B cell (primary cell): ENCODE data around the gene GPD1. TPM values are rescaled to one million over a fixed set of nuclear protein-coding genes. Genes with fewer than 3 reads are reported as not detected.

Experiments used
- ATAC-seq: fragments of 200-7000 bp; cut with Tn5 transposase; one replicate; pipeline ENCODE4 v1.10.0; 2021; ENCODE audit warnings: low read depth, mild to moderate bottlenecking, moderate number of reproducible peaks, moderate library complexity
- CTCF ChIA-PET: fragments of 350-600 bp; sonication (Branson Sonifier 250); formaldehyde crosslinking; loops from one replicate; lab custom pipeline; 2021; ENCODE audit warnings: antibody characterized with exemption, inconsistent platforms; lab: Charles Lee
- POLR2A ChIA-PET: fragments of 350-600 bp; sonication (Branson Sonifier 250); formaldehyde crosslinking; loops from one replicate; lab custom pipeline; 2021; ENCODE audit warnings: antibody characterized with exemption; lab: Charles Lee
- DNase-seq: peaks from one replicate; pipeline ENCODE4 v3.0.0; 2013
- H2AFZ ChIP-seq: 2 replicates; pipeline ENCODE4 v1.6.1; 2012; ENCODE audit warnings: mild to moderate bottlenecking, low read depth, low read length; ENCODE audit not compliant: insufficient read depth, poor library complexity, severe bottlenecking
- H3K27ac ChIP-seq, 2 donors: 1 replicate in 1 of 2; 2 replicates in 1 of 2; pipeline ENCODE4 v1.5.1; 2012 to 2013; ENCODE audit warnings: low read length in 2 of 2, mild to moderate bottlenecking in 2 of 2, moderate library complexity in 1 of 2
- H3K27me3 ChIP-seq, 4 experiments: fragments of 200-600 bp in 1 of 4; sonication (generic) in 1 of 4; replicated peaks in 1 of 4; 1 replicate in 2 of 4; 2 replicates in 2 of 4; pipeline versions ENCODE4 v1.6.1 to v1.7.0; 2013 to 2016; ENCODE audit warnings: low read length in 3 of 4, mild to moderate bottlenecking in 2 of 4, mixed read lengths in 1 of 4, moderate library complexity in 1 of 4; ENCODE audit not compliant: insufficient read depth in 4 of 4, control insufficient read depth in 3 of 4; ENCODE audit errors: control extremely low read depth in 1 of 4
- H3K36me3 ChIP-seq, 2 experiments: replicated peaks in 1 of 2; 1 replicate in 1 of 2; 2 replicates in 1 of 2; pipeline versions ENCODE4 v1.6.1 to v1.7.1; 2013; ENCODE audit warnings: low read length in 1 of 2; ENCODE audit not compliant: insufficient read depth in 2 of 2, control insufficient read depth in 1 of 2; ENCODE audit errors: control extremely low read depth in 1 of 2, extremely low read depth in 1 of 2
- H3K4me1 ChIP-seq, 2 donors: fragments of 200-600 bp in 1 of 2; sonication (generic) in 1 of 2; 1 replicate in 1 of 2; 2 replicates in 1 of 2; pipeline versions ENCODE4 v1.5.1 to v1.6.1; 2013 to 2017; ENCODE audit warnings: low read length in 2 of 2; ENCODE audit not compliant: control insufficient read depth in 2 of 2, insufficient read depth in 2 of 2
- H3K4me2 ChIP-seq: replicated peaks from 2 replicates; pipeline ENCODE3; 2012; ENCODE audit warnings: mild to moderate bottlenecking, low read depth, low read length; ENCODE audit not compliant: poor library complexity, severe bottlenecking
- H3K4me3 ChIP-seq, 5 experiments: fragments of 200-600 bp in 1 of 5; sonication (generic) in 1 of 5; 1 replicate in 3 of 5; 2 replicates in 2 of 5; pipeline versions ENCODE4 v1.5.1 to v1.7.0; 2011 to 2016; ENCODE audit warnings: low read length in 4 of 5, mild to moderate bottlenecking in 4 of 5, low read depth in 2 of 5, control low read depth in 1 of 5, moderate library complexity in 1 of 5; ENCODE audit not compliant: insufficient read depth in 1 of 5; ENCODE audit errors: control extremely low read depth in 1 of 5, extremely low read depth in 1 of 5
- H3K79me2 ChIP-seq: fragments of 200-600 bp; sonication (generic); one replicate; pipeline ENCODE4 v1.6.0; 2016; ENCODE audit warnings: low read length; ENCODE audit not compliant: control insufficient read depth, insufficient read depth
- H3K9ac ChIP-seq: fragments of 200-600 bp; sonication (generic); 2 replicates; pipeline ENCODE4 v1.6.1; 2017; ENCODE audit warnings: mild to moderate bottlenecking, low read length, moderate library complexity
- H3K9me3 ChIP-seq, 3 donors: one replicate each; pipeline versions ENCODE4 v1.6.1 to v1.7.1; 2013; ENCODE audit warnings: low read length in 2 of 3; ENCODE audit not compliant: control insufficient read depth in 2 of 3, insufficient read depth in 1 of 3; ENCODE audit errors: control extremely low read depth in 1 of 3
- H4K20me1 ChIP-seq: 2 replicates; pipeline ENCODE4 v1.6.0; 2012; ENCODE audit warnings: mild to moderate bottlenecking, low read length; ENCODE audit not compliant: insufficient read depth, control insufficient read depth, poor library complexity, severe bottlenecking
- H3K27ac Mint-ChIP-seq: one replicate; pipeline ENCODE4 v1.8.0; 2021; ENCODE audit warnings: mixed read lengths
- H3K27me3 Mint-ChIP-seq: one replicate; pipeline ENCODE4 v1.8.0; 2021; ENCODE audit warnings: mixed read lengths
- H3K4me1 Mint-ChIP-seq: one replicate; pipeline ENCODE4 v1.8.0; 2021; ENCODE audit warnings: mixed read lengths
- H3K4me3 Mint-ChIP-seq: one replicate; pipeline ENCODE4 v1.8.0; 2021; ENCODE audit warnings: mixed read lengths
- H3K9me3 Mint-ChIP-seq: one replicate; pipeline ENCODE4 v1.8.0; 2022; ENCODE audit warnings: mixed read lengths; ENCODE audit not compliant: insufficient read depth
- EZH2 ChIP-seq: IDR thresholded peaks from 2 replicates; pipeline ENCODE4 v1.6.1; 2012; ENCODE audit warnings: borderline replicate concordance, low read depth, mild to moderate bottlenecking, moderate library complexity, low read length; ENCODE audit not compliant: insufficient read depth, poor library complexity, severe bottlenecking
- WGBS: methylation state at CpG from one replicate; pipeline ENCODE4 v1.1.5; 2013; ENCODE audit warnings: missing lambda C conversion rate; ENCODE audit not compliant: insufficient coverage; 5-methylcytosine and 5-hydroxymethylcytosine counted together
- intact Hi-C: fragments of 100-400 bp; cut with micrococcal nuclease; formaldehyde crosslinking; loops from one replicate; pipeline ENCODE4 v1.10.0; 2022
- polyA plus RNA-seq: library from polyadenylated mRNA; depleted of rRNA; stranded (reverse); fragments of >200 nt; gene quantifications from 2 replicates; pipeline ENCODE4 v1.2.3, GENCODE V29; 2012
- total RNA-seq, 2 donors: library from RNA; stranded (reverse); fragments of 120-200 nt in 1 of 2; gene quantifications; 1 replicate in 1 of 2; 2 replicates in 1 of 2; pipeline versions ENCODE4 v1.2.3 to v1.2.4, GENCODE V29; 2013 to 2022
- TF ChIP-seq, protein P1 (sequence below): fragments of 200-600 bp; IDR thresholded peaks from one replicate; pipeline ENCODE4 v1.8.0; 2022; ENCODE audit warnings: antibody characterized with exemption, mild to moderate bottlenecking

Gene GPD1
- total and polyA plus RNA-seq, 2 donors (not counting 1 experiment from before 2014, with no cell fraction given), result 0.54 to 1.1 TPM

DNA sequence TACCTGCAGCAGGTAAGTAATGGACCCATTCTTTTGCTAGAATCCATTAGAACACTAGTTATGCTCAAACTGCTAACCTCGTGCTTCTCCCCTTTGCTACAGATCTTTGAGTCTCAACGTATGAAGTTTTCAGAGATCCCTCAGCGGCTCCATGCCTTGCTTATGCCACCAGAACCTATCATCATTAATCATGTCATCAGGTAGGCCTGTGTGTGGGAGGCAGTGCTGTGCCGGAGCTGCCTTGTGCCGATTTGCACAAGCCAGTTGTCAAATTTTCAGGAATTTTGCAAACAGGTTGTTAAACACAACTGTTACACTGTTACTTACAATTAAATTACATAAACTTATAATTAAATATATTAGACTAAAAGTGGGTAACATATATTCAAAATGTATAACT, 13.4 kb upstream of the GPD1 start:
- no peaks in the 10 kb centered on the region for H3K9me3 ChIP-seq
- no peak overlapping the region for H3K4me2 ChIP-seq
- no peak for DNase-seq
- no peak for TF ChIP-seq EZH2
- TF ChIP-seq, protein P1, sequence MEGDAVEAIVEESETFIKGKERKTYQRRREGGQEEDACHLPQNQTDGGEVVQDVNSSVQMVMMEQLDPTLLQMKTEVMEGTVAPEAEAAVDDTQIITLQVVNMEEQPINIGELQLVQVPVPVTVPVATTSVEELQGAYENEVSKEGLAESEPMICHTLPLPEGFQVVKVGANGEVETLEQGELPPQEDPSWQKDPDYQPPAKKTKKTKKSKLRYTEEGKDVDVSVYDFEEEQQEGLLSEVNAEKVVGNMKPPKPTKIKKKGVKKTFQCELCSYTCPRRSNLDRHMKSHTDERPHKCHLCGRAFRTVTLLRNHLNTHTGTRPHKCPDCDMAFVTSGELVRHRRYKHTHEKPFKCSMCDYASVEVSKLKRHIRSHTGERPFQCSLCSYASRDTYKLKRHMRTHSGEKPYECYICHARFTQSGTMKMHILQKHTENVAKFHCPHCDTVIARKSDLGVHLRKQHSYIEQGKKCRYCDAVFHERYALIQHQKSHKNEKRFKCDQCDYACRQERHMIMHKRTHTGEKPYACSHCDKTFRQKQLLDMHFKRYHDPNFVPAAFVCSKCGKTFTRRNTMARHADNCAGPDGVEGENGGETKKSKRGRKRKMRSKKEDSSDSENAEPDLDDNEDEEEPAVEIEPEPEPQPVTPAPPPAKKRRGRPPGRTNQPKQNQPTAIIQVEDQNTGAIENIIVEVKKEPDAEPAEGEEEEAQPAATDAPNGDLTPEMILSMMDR, result no peak
- peaks cover 9% of the 10 kb centered on the region for H4K20me1 ChIP-seq
- H3K79me2 ChIP-seq, result peaks cover 16% of the 10 kb centered on the region
- no peak for ATAC-seq
- 100% methylated on average over 2 of the region's 5 CpGs for WGBS
- H3K27ac ChIP-seq, result no peak overlapping the region
- H2AFZ ChIP-seq, result no peak overlapping the region
- H3K9me3 Mint-ChIP-seq, result no peaks in the 10 kb centered on the region
- intact Hi-C loops, result no loop called here
- H3K4me1 ChIP-seq, result peaks cover 12 to 13% of the 10 kb centered on the region in 2 donors
- no peak overlapping the region for H3K4me3 Mint-ChIP-seq
- ChIA-PET CTCF (interaction anchor here (1.1 to 17.2 kb wide), 11 partner anchors 9 to 86 kb away, joined by 3 to 343 read pairs (median 5); partner anchors contain the start of genes CERS5, COX14 and GPD1), POLR2A (interaction anchor here (0.7 to 1.1 kb wide), 2 partner anchors 22 to 80 kb away, joined by 3 to 4 read pairs; partner anchors contain the start of gene COX14)
- H3K4me1 Mint-ChIP-seq, result peaks cover 30% of the 10 kb centered on the region
- peaks cover 25 to 80% of the 10 kb centered on the region in 2 experiments for H3K36me3 ChIP-seq
- H3K4me3 ChIP-seq, result no peak overlapping the region
- no peak overlapping the region for H3K9ac ChIP-seq
- no peaks in the 10 kb centered on the region for H3K27me3 Mint-ChIP-seq
- no peaks in the 10 kb centered on the region for H3K27me3 ChIP-seq
- H3K27ac Mint-ChIP-seq, result no peak overlapping the region

DNA sequence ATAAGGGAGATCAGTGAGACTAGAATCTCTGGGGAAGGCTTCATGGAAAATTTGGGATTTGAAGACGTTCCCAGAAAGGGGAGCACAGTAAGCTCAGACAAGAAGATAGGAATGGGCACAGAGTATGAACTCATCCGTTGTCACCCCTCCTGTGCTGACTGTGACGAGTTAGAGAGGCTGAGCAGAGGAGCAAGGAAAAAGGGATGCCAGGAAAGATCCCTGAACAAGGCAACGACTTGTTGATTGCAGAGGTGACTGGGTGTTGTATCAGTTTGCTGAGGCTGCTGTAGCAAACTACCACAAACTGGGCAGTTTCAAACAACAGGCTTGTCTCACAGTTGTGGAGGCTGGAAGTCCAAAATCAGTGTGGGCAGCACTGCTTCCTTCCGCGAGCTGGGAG, 5.9 kb upstream of the GPD1 start:
- H3K4me3 ChIP-seq, result no peak overlapping the region
- H3K9ac ChIP-seq, result no peak overlapping the region
- ChIA-PET POLR2A (interaction anchor here (0.7 kb wide), 1 partner anchor 13 kb away, joined by 4 read pairs; no protein-coding TSS in a partner anchor), CTCF (interaction anchor here (17.2 kb wide), 1 partner anchor 9 kb away, joined by 343 read pairs; the partner anchor contains the start of genes COX14 and GPD1)
- no peaks in the 10 kb centered on the region for H3K9me3 ChIP-seq
- Mint-ChIP-seq H3K4me3 (no peak overlapping the region), H3K27ac (no peak overlapping the region), H3K4me1 (no peaks in the 10 kb centered on the region), H3K9me3 (no peaks in the 10 kb centered on the region), H3K27me3 (no peaks in the 10 kb centered on the region)
- ATAC-seq, result no peak
- H2AFZ ChIP-seq, result no peak overlapping the region
- WGBS, result 97% methylated on average over 4 of the region's 6 CpGs
- peaks cover 5% of the 10 kb centered on the region for H4K20me1 ChIP-seq
- peaks cover 19 to 75% of the 10 kb centered on the region in 2 experiments for H3K36me3 ChIP-seq
- no peak overlapping the region for H3K27ac ChIP-seq
- TF ChIP-seq, protein P1, result no peak
- no peak for TF ChIP-seq EZH2
- H3K4me2 ChIP-seq, result no peak overlapping the region
- no peaks in the 10 kb centered on the region for H3K4me1 ChIP-seq
- no peak for DNase-seq
- no peaks in the 10 kb centered on the region for H3K27me3 ChIP-seq
- intact Hi-C loops, result no loop called here
- H3K79me2 ChIP-seq, result peaks cover 4% of the 10 kb centered on the region
